ENCODE results near the gene DNASE1L2. TPM values are rescaled to one million over a fixed set of nuclear protein-coding genes. Genes with fewer than 3 reads are reported as not detected.
A peak's percentile ranks its signal among the peaks of the same experiment; 100 is the strongest.

Gene DNASE1L2, protein sequence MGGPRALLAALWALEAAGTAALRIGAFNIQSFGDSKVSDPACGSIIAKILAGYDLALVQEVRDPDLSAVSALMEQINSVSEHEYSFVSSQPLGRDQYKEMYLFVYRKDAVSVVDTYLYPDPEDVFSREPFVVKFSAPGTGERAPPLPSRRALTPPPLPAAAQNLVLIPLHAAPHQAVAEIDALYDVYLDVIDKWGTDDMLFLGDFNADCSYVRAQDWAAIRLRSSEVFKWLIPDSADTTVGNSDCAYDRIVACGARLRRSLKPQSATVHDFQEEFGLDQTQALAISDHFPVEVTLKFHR
- under 1 TPM in 3 of 4 donors, not detected in 1; 0.38 to 0.61 (median 0.57) TPM for total RNA-seq

DNA sequence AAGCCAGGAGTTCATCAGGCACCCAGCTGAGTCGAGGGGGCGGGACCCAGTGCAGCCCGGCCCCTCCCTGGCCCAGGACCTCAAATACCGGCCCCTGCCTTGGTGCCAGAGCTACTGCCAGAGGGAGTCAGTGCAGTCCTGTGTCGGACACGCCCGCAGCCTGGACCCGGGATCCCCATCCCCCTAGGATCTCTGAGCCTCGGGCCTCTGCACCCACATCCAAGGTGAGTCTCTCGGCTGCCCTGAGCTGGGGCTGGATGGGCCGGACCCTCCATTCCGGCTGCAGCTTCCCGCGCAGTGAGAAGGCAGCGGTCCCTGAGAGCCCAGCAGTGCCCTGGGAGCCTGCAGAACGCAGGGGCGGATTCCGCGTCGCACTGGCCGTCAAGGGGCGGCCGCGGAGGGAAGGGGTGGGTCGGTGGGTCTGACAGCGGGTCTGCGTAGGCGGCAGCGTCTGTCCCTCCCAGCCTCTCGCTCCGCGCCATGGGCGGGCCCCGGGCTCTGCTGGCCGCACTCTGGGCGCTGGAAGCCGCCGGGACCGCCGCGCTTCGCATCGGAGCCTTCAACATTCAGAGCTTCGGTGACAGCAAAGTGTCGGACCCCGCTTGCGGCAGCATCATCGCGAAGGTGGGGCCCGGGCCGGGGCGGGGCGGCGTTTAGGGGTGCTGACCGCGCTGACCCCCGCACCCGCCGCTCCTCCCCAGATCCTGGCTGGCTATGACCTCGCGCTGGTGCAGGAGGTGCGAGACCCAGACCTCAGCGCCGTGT lies at the start of gene DNASE1L2:
DNASE1L2 (plus strand) TSS at position 108 of the 765 bp plus-strand sequence; CDS start at position 481, 373 bp downstream.
- Histone ChIP-seq H3K36me3 (peaks cover 39 to 67% (median 40%) of the 10 kb centered on the region in 3 donors), H3K4me3 (peak within 1 kb of the TSS in 2 of 4 donors; percentile 29 to 49), H3K9me3 (no peaks in the 10 kb centered on the region), H3K4me1 (peaks cover 20 to 42% (median 22%) of the 10 kb centered on the region in 3 donors), H3K27ac (no peak within 1 kb of the TSS), H3K27me3 (peaks cover 7 to 48% (median 13%) of the 10 kb centered on the region in 4 donors)
- no peak for DNase-seq
- TF ChIP-seq, protein P1, sequence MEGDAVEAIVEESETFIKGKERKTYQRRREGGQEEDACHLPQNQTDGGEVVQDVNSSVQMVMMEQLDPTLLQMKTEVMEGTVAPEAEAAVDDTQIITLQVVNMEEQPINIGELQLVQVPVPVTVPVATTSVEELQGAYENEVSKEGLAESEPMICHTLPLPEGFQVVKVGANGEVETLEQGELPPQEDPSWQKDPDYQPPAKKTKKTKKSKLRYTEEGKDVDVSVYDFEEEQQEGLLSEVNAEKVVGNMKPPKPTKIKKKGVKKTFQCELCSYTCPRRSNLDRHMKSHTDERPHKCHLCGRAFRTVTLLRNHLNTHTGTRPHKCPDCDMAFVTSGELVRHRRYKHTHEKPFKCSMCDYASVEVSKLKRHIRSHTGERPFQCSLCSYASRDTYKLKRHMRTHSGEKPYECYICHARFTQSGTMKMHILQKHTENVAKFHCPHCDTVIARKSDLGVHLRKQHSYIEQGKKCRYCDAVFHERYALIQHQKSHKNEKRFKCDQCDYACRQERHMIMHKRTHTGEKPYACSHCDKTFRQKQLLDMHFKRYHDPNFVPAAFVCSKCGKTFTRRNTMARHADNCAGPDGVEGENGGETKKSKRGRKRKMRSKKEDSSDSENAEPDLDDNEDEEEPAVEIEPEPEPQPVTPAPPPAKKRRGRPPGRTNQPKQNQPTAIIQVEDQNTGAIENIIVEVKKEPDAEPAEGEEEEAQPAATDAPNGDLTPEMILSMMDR (IDR thresholded peaks at IDR 0.05), result no peak
- no peak for TF ChIP-seq POLR2A (IDR thresholded peaks at IDR 0.05)
- 7 to 9% methylated on average over 8 of the region's 64 CpGs for WGBS, 2 donors
- intact Hi-C loops (cut with DNase I), result no loop called here

DNA sequence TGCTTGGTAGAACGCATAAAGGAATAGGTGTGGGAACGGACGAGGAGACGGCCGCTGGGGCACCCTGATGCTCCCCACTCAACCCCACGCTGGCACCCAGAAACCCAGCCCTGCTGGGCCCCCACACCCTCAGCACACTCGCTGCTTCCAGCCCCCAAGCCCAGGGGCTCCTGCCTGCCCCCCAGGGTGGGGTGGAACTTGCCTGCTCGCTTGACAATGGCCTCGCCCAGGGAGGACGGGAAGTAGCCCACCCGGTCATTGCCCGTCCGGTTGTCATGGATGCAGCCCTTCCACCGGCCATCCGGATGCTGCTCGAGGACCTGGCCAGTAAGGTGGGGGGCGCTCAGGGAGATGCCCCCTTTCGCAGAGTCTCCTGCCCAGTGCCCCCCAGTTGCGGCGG lies 49.7 kb upstream of the DNASE1L2 start:
- intact Hi-C loops (cut with DNase I), result no loop called here
- H3K27ac ChIP-seq, result no peak overlapping the region
- H3K36me3 ChIP-seq, result no peaks in the 10 kb centered on the region
- 76 to 89% methylated on average over 2 to 9 of the region's 20 CpGs for WGBS, 2 donors
- no peak for DNase-seq
- no peak for TF ChIP-seq POLR2A (IDR thresholded peaks at IDR 0.05)
- TF ChIP-seq, protein P1 (IDR thresholded peaks at IDR 0.05), result no peak
- no peak overlapping the region for H3K4me3 ChIP-seq
- no peaks in the 10 kb centered on the region for H3K27me3 ChIP-seq
- H3K9me3 ChIP-seq, result no peaks in the 10 kb centered on the region
- H3K4me1 ChIP-seq, result peaks cover 0 to 15% (median 0%) of the 10 kb centered on the region in 3 donors

DNA sequence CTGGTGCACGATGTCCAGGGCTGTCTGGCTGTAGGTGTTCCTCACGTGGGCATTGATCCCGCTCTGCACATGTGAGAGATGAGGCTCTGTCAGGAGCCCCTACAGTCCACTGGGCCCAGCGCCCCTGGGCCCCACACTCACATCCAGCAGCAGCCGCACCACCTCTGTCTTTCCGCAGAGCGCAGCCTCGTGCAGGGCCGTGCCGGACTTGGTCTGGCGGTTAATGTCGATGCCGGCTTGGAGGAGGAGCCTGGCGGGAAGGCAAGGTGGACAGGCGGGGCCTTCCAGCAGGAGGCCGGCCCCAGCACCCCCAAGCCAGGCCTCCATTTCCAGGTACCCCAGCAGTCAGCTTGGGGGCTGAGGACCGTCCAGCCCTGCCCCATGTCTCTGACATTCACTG lies 49.0 kb upstream of the DNASE1L2 start:
- intact Hi-C loops (cut with DNase I), result no loop called here
- 84 to 92% methylated on average over 6 of the region's 17 CpGs for WGBS, 2 donors
- H3K9me3 ChIP-seq, result no peaks in the 10 kb centered on the region
- no peak for DNase-seq
- H3K27me3 ChIP-seq, result peaks cover 0 to 3% (median 0%) of the 10 kb centered on the region in 4 donors
- no peak overlapping the region for H3K4me3 ChIP-seq
- H3K4me1 ChIP-seq, result peaks cover 0 to 15% (median 0%) of the 10 kb centered on the region in 3 donors
- no peak overlapping the region for H3K27ac ChIP-seq
- H3K36me3 ChIP-seq, result no peaks in the 10 kb centered on the region
- no peak for TF ChIP-seq POLR2A (IDR thresholded peaks at IDR 0.05)
- TF ChIP-seq, protein P1 (IDR thresholded peaks at IDR 0.05), result no peak

DNA sequence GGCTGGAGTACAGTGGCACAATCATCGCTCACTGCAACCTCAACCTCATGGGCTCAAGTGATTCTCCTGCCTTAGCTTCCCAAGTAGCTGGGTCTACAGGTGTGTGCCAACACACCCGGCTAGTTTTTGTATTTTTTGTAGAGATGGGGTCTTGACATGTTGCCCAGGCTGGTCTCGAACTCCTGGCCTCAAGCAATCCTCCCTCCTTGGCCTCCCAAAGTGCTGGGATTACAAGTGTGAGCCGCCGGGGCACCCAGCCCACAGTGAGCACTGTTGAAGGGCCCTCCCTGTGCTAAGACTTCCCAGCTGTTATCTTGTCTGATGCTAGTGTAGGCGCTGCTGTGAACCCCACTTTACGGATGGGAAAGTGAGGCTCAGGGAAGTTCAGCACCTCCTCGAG lies 47.8 kb upstream of the DNASE1L2 start:
- no peak for DNase-seq
- H3K4me1 ChIP-seq, result peaks cover 0 to 15% (median 0%) of the 10 kb centered on the region in 3 donors
- TF ChIP-seq POLR2A (IDR thresholded peaks at IDR 0.05), result no peak
- TF ChIP-seq, protein P1 (IDR thresholded peaks at IDR 0.05), result no peak

More for the DNA sequence above, 47.8 kb upstream of the DNASE1L2 start:
- Histone ChIP-seq H3K36me3 (no peaks in the 10 kb centered on the region), H3K27ac (no peak overlapping the region), H3K9me3 (no peaks in the 10 kb centered on the region), H3K27me3 (peaks cover 0 to 9% (median 0%) of the 10 kb centered on the region in 4 donors), H3K4me3 (no peak overlapping the region)
- intact Hi-C loops (cut with DNase I), result no loop called here
- WGBS, 2 donors, result 89 to 93% methylated on average over 2 of the region's 8 CpGs
